Measurements from ENCODE around the gene ADCY10. TPM values are rescaled to one million over a fixed set of nuclear protein-coding genes. Genes with fewer than 3 reads are reported as not detected.
"Not testable (repeated sequence)": the region's sequence is repeated elsewhere in the genome, so short reads cannot be mapped to it uniquely, and the experiment has no call there.

Gene ADCY10
- total RNA-seq, 1 donor from 2014 or later, result 0.16 TPM

GRCh38 chr1:167863191-167863920 lies 50.6 kb downstream of the ADCY10 start:
- intact Hi-C loops (cut with micrococcal nuclease), result not testable (repeated sequence)

GRCh38 chr1:167862432-167863076 lies 51.4 kb downstream of the ADCY10 start:
- intact Hi-C loops (cut with micrococcal nuclease), result no loop called here

- intact Hi-C loops (cut with micrococcal nuclease), result no loop called here
Measured at GRCh38 chr1:167861664-167862381, 52.1 kb downstream of the ADCY10 start.

GRCh38 chr1:167860231-167860923 lies 53.6 kb downstream of the ADCY10 start:
- intact Hi-C loops (cut with micrococcal nuclease), result no loop called here

- intact Hi-C loops (cut with micrococcal nuclease), result no loop called here
Measured at GRCh38 chr1:167856711-167857418, 57.1 kb downstream of the ADCY10 start.

- intact Hi-C loops (cut with micrococcal nuclease), result no loop called here
Measured at GRCh38 chr1:167854184-167854583, 59.8 kb downstream of the ADCY10 start.

GRCh38 chr1:167849666-167850065 lies 64.3 kb downstream of the ADCY10 start:
- intact Hi-C loops (cut with micrococcal nuclease), result no loop called here

GRCh38 chr1:167842872-167843271 lies 71.1 kb downstream of the ADCY10 start:
- intact Hi-C loops (cut with micrococcal nuclease), result no loop called here

- intact Hi-C loops (cut with micrococcal nuclease), result no loop called here
Measured at GRCh38 chr1:167841530-167841929, 72.4 kb downstream of the ADCY10 start.

- intact Hi-C loops (cut with micrococcal nuclease), result no loop called here
Measured at GRCh38 chr1:167839009-167839408, 74.9 kb downstream of the ADCY10 start.

GRCh38 chr1:167837326-167837725 lies 76.6 kb downstream of the ADCY10 start:
- intact Hi-C loops (cut with micrococcal nuclease), result no loop called here

- intact Hi-C loops (cut with micrococcal nuclease), result no loop called here
Measured at GRCh38 chr1:167836197-167836596, 77.7 kb downstream of the ADCY10 start.

- intact Hi-C loops (cut with micrococcal nuclease), result no loop called here
Measured at GRCh38 chr1:167833904-167834303, 80.0 kb downstream of the ADCY10 start.

GRCh38 chr1:167832693-167833092 lies 81.2 kb downstream of the ADCY10 start:
- intact Hi-C loops (cut with micrococcal nuclease), result no loop called here

GRCh38 chr1:167830668-167831067 lies 83.3 kb downstream of the ADCY10 start:
- intact Hi-C loops (cut with micrococcal nuclease), result not testable (repeated sequence)

GRCh38 chr1:167829868-167830267 lies 84.1 kb downstream of the ADCY10 start:
- intact Hi-C loops (cut with micrococcal nuclease), result no loop called here

GRCh38 chr1:167826127-167826526 lies 87.8 kb downstream of the ADCY10 start:
- intact Hi-C loops (cut with micrococcal nuclease), result no loop called here

- intact Hi-C loops (cut with micrococcal nuclease), result no loop called here
Measured at GRCh38 chr1:167825419-167826079, 88.4 kb downstream of the ADCY10 start.

GRCh38 chr1:167824163-167824794 lies 89.7 kb downstream of the ADCY10 start:
- intact Hi-C loops (cut with micrococcal nuclease), result no loop called here
